Measurements from ENCODE around the gene WDR77. TPM values are rescaled to one million over a fixed set of nuclear protein-coding genes. Genes with fewer than 3 reads are reported as not detected.

The WDR77 gene
- total RNA-seq, 1 experiment from 2014 or later = 42.5 TPM

DNA sequence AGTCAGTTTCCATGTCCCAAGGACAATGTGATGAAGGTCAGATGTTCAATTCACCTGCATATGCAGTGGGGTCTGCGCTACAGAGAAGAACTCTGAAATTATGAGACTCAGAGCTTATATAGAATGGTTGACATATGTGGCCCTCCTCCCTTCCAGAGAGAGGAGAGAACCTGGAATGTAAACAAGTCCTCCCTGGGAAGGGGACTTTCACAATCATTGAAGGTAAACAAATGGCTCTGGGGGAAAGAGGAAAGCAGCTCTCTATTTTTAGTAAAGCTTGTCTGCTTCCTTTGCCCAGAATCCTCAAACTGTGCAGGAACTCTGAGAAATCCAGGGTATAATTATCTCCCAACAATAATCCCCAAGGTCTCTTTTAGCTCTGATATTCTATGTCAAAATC is 31.3 kb downstream of the WDR77 start:
- Histone ChIP-seq H3K4me3 (replicated peaks in 1 of 2; ENCODE audit: low read depth in 1 of 2, low read length in 2 of 2) (no peak overlapping the region), H3K4me2 (ENCODE audit: low read length) (no peak overlapping the region), H3K4me1 (ENCODE audit: control insufficient read depth in 1 of 2, insufficient read depth in 2 of 2, low read length in 2 of 2) (no peaks in the 10 kb centered on the region), H2AFZ (ENCODE audit: low read depth, low read length, poor library complexity, severe bottlenecking) (no peak overlapping the region), H3K9me2 (ENCODE audit: insufficient read depth) (no peaks in the 10 kb centered on the region), H3K36me3 (ENCODE audit: control insufficient read depth in 1 of 2, insufficient read depth in 2 of 2, low read length in 2 of 2) (no peaks in the 10 kb centered on the region), H4K20me1 (ENCODE audit: insufficient read depth) (no peaks in the 10 kb centered on the region), H3K27ac (ENCODE audit: low read depth, low read length) (no peak overlapping the region), H3K27me3 (ENCODE audit: insufficient read depth, low read length) (no peaks in the 10 kb centered on the region), H3K9me3 (ENCODE audit: control insufficient read depth in 1 of 2, insufficient read depth in 1 of 2, low read depth in 1 of 2, low read length in 2 of 2) (no peaks in the 10 kb centered on the region), H3K9ac (ENCODE audit: low read length) (no peak overlapping the region), H3K79me2 (ENCODE audit: insufficient read depth, low read length) (no peaks in the 10 kb centered on the region)
- ATAC-seq (no peak), DNase-seq (ENCODE audit: low read depth, low spot score) (no peak)
- BruUV-seq (replicated peaks) = no TSS peak
- RAD21 ChIA-PET (ENCODE audit: low non-redundant PET in 1 of 2, low total read pairs in 2 of 2, uncharacterized antibody in 2 of 2, unreplicated experiment in 2 of 2) = no interaction called here
- CTCF ChIA-PET = interaction anchor here (1.9 kb wide), 1 partner anchor 18 kb away, joined by 4 read pairs; no protein-coding TSS in a partner anchor
- POLR2A ChIA-PET = no interaction called here
- no peak for TF ChIP-seq EZH2phosphoT487 (IDR thresholded peaks at IDR 0.05; ENCODE audit: borderline replicate concordance)
- intact Hi-C loops (cut with micrococcal nuclease) = no loop called here

DNA sequence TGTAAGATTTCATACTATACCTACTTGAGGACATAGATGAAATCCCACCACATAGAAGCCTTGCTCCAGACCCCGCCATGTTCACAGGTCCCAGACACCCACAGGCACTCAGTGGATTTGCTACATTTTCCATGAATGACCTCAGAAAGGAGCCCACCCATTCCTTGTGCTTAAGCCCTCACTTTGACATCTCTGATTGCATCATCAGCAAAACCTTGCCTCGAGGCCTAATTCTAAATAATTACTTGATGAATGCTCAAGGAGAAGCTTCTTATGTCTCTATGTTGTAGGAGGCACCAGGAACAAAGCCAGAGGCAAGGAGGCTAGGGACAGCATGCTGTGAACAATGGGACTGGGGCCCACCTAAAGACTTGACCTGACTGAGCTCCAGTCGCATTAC is 33.6 kb downstream of the WDR77 start:
- ATAC-seq = no peak
- no TSS peak for BruUV-seq (replicated peaks)
- Histone ChIP-seq H3K27ac (ENCODE audit: low read depth, low read length) (no peak overlapping the region), H4K20me1 (ENCODE audit: insufficient read depth) (no peaks in the 10 kb centered on the region), H3K9me2 (ENCODE audit: insufficient read depth) (no peaks in the 10 kb centered on the region), H2AFZ (ENCODE audit: low read depth, low read length, poor library complexity, severe bottlenecking) (no peak overlapping the region), H3K27me3 (ENCODE audit: insufficient read depth, low read length) (no peaks in the 10 kb centered on the region), H3K4me3 (replicated peaks in 1 of 2; ENCODE audit: low read depth in 1 of 2, low read length in 2 of 2) (no peak overlapping the region), H3K9me3 (ENCODE audit: control insufficient read depth in 1 of 2, insufficient read depth in 1 of 2, low read depth in 1 of 2, low read length in 2 of 2) (no peaks in the 10 kb centered on the region), H3K79me2 (ENCODE audit: insufficient read depth, low read length) (no peaks in the 10 kb centered on the region), H3K4me2 (ENCODE audit: low read length) (no peak overlapping the region), H3K4me1 (ENCODE audit: control insufficient read depth in 1 of 2, insufficient read depth in 2 of 2, low read length in 2 of 2) (no peaks in the 10 kb centered on the region), H3K36me3 (ENCODE audit: control insufficient read depth in 1 of 2, insufficient read depth in 2 of 2, low read length in 2 of 2) (no peaks in the 10 kb centered on the region), H3K9ac (ENCODE audit: low read length) (no peak overlapping the region)
- no peak for DNase-seq (ENCODE audit: low read depth, low spot score)
- ChIA-PET POLR2A (no interaction called here), RAD21 (ENCODE audit: low non-redundant PET in 1 of 2, low total read pairs in 2 of 2, uncharacterized antibody in 2 of 2, unreplicated experiment in 2 of 2) (no interaction called here), CTCF (no interaction called here)
- TF ChIP-seq EGR1 (IDR thresholded peaks at IDR 0.05; ENCODE audit: low read depth) (no peak), ELF1 (IDR thresholded peaks at IDR 0.05; ENCODE audit: borderline replicate concordance, low read depth) (no peak), EZH2 (IDR thresholded peaks at IDR 0.05) (no peak), FOSL1 (IDR thresholded peaks at IDR 0.05; ENCODE audit: low read depth) (no peak), CBX3 (IDR thresholded peaks at IDR 0.05; ENCODE audit: low read depth) (no peak), CEBPB (IDR thresholded peaks at IDR 0.05; ENCODE audit: low read depth) (no peak), ZFX (IDR thresholded peaks at IDR 0.05) (no peak), JUND (IDR thresholded peaks at IDR 0.05) (no peak), POLR2A (IDR thresholded peaks at IDR 0.05; ENCODE audit: borderline replicate concordance, extremely low read depth, insufficient read depth, insufficient read length) (no peak), RAD21 (IDR thresholded peaks at IDR 0.05; ENCODE audit: low read depth) (no peak)
- TF ChIP-seq, protein P1, sequence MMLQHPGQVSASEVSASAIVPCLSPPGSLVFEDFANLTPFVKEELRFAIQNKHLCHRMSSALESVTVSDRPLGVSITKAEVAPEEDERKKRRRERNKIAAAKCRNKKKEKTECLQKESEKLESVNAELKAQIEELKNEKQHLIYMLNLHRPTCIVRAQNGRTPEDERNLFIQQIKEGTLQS (IDR thresholded peaks at IDR 0.05) = no peak
- TF ChIP-seq, protein P2, sequence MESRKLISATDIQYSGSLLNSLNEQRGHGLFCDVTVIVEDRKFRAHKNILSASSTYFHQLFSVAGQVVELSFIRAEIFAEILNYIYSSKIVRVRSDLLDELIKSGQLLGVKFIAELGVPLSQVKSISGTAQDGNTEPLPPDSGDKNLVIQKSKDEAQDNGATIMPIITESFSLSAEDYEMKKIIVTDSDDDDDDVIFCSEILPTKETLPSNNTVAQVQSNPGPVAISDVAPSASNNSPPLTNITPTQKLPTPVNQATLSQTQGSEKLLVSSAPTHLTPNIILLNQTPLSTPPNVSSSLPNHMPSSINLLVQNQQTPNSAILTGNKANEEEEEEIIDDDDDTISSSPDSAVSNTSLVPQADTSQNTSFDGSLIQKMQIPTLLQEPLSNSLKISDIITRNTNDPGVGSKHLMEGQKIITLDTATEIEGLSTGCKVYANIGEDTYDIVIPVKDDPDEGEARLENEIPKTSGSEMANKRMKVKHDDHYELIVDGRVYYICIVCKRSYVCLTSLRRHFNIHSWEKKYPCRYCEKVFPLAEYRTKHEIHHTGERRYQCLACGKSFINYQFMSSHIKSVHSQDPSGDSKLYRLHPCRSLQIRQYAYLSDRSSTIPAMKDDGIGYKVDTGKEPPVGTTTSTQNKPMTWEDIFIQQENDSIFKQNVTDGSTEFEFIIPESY (IDR thresholded peaks at IDR 0.05; ENCODE audit: extremely low read depth, insufficient replicate concordance, low read length) = no peak
- TF ChIP-seq, protein P3, sequence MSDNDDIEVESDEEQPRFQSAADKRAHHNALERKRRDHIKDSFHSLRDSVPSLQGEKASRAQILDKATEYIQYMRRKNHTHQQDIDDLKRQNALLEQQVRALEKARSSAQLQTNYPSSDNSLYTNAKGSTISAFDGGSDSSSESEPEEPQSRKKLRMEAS (IDR thresholded peaks at IDR 0.05) = no peak
- intact Hi-C loops (cut with micrococcal nuclease) = no loop called here
